Left lung (tissue), 10 donors: ENCODE results near the gene DLGAP4. TPM values are rescaled to one million over a fixed set of nuclear protein-coding genes. Genes with fewer than 3 reads are reported as not detected.

Experiments used
- ATAC-seq: fragments of 200-7000 bp; cut with Tn5 transposase; one replicate; pipeline ENCODE4 v1.9.1; 2020; ENCODE audit warnings: moderate library complexity
- DNase-seq, 4 donors: peaks; one replicate each; pipeline ENCODE4 v3.0.0-alpha.2; 2013 to 2020
- H3K27ac ChIP-seq, 2 donors: fragments of 200-600 bp; sonication (generic) in 1 of 2; one replicate each; pipeline versions ENCODE4 v1.5.0 to v1.8.0; 2020 to 2021
- H3K27me3 ChIP-seq, 2 donors: fragments of 200-600 bp; sonication (generic) in 1 of 2; one replicate each; pipeline versions ENCODE4 v1.5.0 to v1.8.0; 2020 to 2021
- H3K36me3 ChIP-seq, 2 donors: fragments of 200-600 bp; sonication (generic) in 1 of 2; one replicate each; pipeline versions ENCODE4 v1.5.0 to v1.8.0; 2020 to 2021
- H3K4me1 ChIP-seq, 2 donors: fragments of 200-600 bp; one replicate each; pipeline ENCODE4 v1.8.0; 2021
- H3K4me3 ChIP-seq, 2 donors: fragments of 200-600 bp; sonication (generic) in 1 of 2; one replicate each; pipeline versions ENCODE4 v1.5.0 to v1.8.0; 2020 to 2021; ENCODE audit warnings: mild to moderate bottlenecking in 1 of 2
- H3K9me3 ChIP-seq, 2 donors: fragments of 200-600 bp; sonication (generic) in 1 of 2; one replicate each; pipeline versions ENCODE4 v1.5.0 to v1.8.0; 2020 to 2021
- CTCF ChIP-seq, 2 donors: fragments of 200-600 bp; sonication (generic) in 1 of 2; IDR thresholded peaks; one replicate each; pipeline versions ENCODE4 v1.5.0 to v1.8.0; 2021; ENCODE audit warnings: antibody characterized with exemption in 2 of 2
- intact Hi-C, 2 donors: fragments of 100-400 bp; cut with DNase I; formaldehyde crosslinking; loops; one replicate each; pipeline versions ENCODE4 v1.11.2 to v1.14.2; 2022
- polyA plus RNA-seq, 6 donors: library from polyadenylated mRNA; unstranded; fragments of 120-200 nt; gene quantifications; one replicate each; pipeline ENCODE4 v1.2.1, GENCODE V29; 2013; ENCODE audit not compliant: insufficient read length in 6 of 6
- total RNA-seq, 2 donors: library from RNA; stranded (reverse); fragmentation: NEBNext Ultra II Directional; extraction: Animal tissue kit (Norgen Biotek cat#: 25700); gene quantifications; one replicate each; pipeline ENCODE4 v1.2.1, GENCODE V29; 2021
- donor health status: DM: no; HTN: yes; CAD: no.
- donor health status: DM: no; HTN: no; CAD: no.

DLGAP4 gene
- total and polyA plus RNA-seq, 8 donors = 53.5 to 84.3 (median 72.1) TPM

- ATAC-seq (peak; percentile 17), DNase-seq (no peak)
- intact Hi-C loops = no loop called here
- H3K9me3 ChIP-seq = no peaks in the 10 kb centered on the region
- peaks cover 2 to 7% of the 10 kb centered on the region in 2 donors for H3K4me1 ChIP-seq
- H3K27ac ChIP-seq = peak overlapping the region in 1 of 2 donors; percentile 23
- H3K27me3 ChIP-seq = no peaks in the 10 kb centered on the region
- no peak for TF ChIP-seq CTCF (IDR thresholded peaks at IDR 0.05)
- no peak overlapping the region for H3K4me3 ChIP-seq
- H3K36me3 ChIP-seq = peaks cover 0 to 68% of the 10 kb centered on the region in 2 donors
Observed at GRCh38 chr20:36498386-36499179, 192.4 kb downstream of the DLGAP4 start.

GRCh38 chr20:36499211-36499610 is 193.1 kb downstream of the DLGAP4 start:
- Histone ChIP-seq H3K4me1 (peaks cover 0 to under 1% of the 10 kb centered on the region in 2 donors), H3K9me3 (no peaks in the 10 kb centered on the region), H3K4me3 (no peak overlapping the region), H3K27me3 (no peaks in the 10 kb centered on the region), H3K36me3 (peaks cover 0 to 75% of the 10 kb centered on the region in 2 donors), H3K27ac (no peak overlapping the region)
- no peak for ATAC-seq
- no peak for TF ChIP-seq CTCF (IDR thresholded peaks at IDR 0.05)
- DNase-seq = no peak
- intact Hi-C loops = no loop called here

GRCh38 chr20:36499723-36500501 is 193.8 kb downstream of the DLGAP4 start:
- H3K27ac ChIP-seq = no peak overlapping the region
- no peaks in the 10 kb centered on the region for H3K9me3 ChIP-seq
- no peak overlapping the region for H3K4me3 ChIP-seq
- H3K4me1 ChIP-seq = no peaks in the 10 kb centered on the region
- no peak for TF ChIP-seq CTCF (IDR thresholded peaks at IDR 0.05)
- DNase-seq (no peak), ATAC-seq (no peak)
- intact Hi-C loops = no loop called here
- H3K27me3 ChIP-seq = no peaks in the 10 kb centered on the region
- H3K36me3 ChIP-seq = peaks cover 0 to 82% of the 10 kb centered on the region in 2 donors

- H3K4me3 ChIP-seq = no peak overlapping the region
- no peak for DNase-seq
- no peak for ATAC-seq
- no peak overlapping the region for H3K27ac ChIP-seq
- intact Hi-C loops = no loop called here
- TF ChIP-seq CTCF (IDR thresholded peaks at IDR 0.05) = no peak
- no peaks in the 10 kb centered on the region for H3K4me1 ChIP-seq
- H3K27me3 ChIP-seq = no peaks in the 10 kb centered on the region
- peaks cover 0 to 92% of the 10 kb centered on the region in 2 donors for H3K36me3 ChIP-seq
- H3K9me3 ChIP-seq = no peaks in the 10 kb centered on the region
Observed at GRCh38 chr20:36501367-36502006, 195.3 kb downstream of the DLGAP4 start.

GRCh38 chr20:36504295-36504694 is 198.2 kb downstream of the DLGAP4 start:
- H3K36me3 ChIP-seq = peaks cover 0 to 91% of the 10 kb centered on the region in 2 donors
- ATAC-seq (no peak), DNase-seq (no peak)
- H3K27ac ChIP-seq = no peak overlapping the region
- intact Hi-C loops = no loop called here
- H3K9me3 ChIP-seq = no peaks in the 10 kb centered on the region
- no peak for TF ChIP-seq CTCF (IDR thresholded peaks at IDR 0.05)
- no peak overlapping the region for H3K4me3 ChIP-seq
- no peaks in the 10 kb centered on the region for H3K27me3 ChIP-seq
- H3K4me1 ChIP-seq = no peaks in the 10 kb centered on the region
